A673 (cell line): ENCODE results near the gene FNBP1. TPM values are rescaled to one million over a fixed set of nuclear protein-coding genes. Genes with fewer than 3 reads are reported as not detected.
A peak's percentile ranks its signal among the peaks of the same experiment; 100 is the strongest.

Source experiments
- BruUV-seq: library from RNA; stranded (reverse); fragments of 400-500 nt; replicated peaks from 2 replicates; lab custom pipeline; 2021; lab: Mats Ljungman, UMichigan
- CTCF ChIA-PET: fragments of 300-600 bp; sonication (Branson Sonifier 250); formaldehyde crosslinking; loops from one replicate; lab custom pipeline; 2022; ENCODE audit warnings: antibody characterized with exemption; lab: Charles Lee
- POLR2A ChIA-PET: fragments of 300-600 bp; sonication (Branson Sonifier 250); formaldehyde crosslinking; loops from one replicate; lab custom pipeline; 2022; ENCODE audit warnings: antibody characterized with exemption; ENCODE audit not compliant: low non-redundant PET; lab: Charles Lee
- DNase-seq: peaks from one replicate; pipeline ENCODE4 v3.0.0-alpha.2; 2015; ENCODE audit warnings: low spot score
- H3K27ac ChIP-seq: fragments of 200-600 bp; sonication (generic); 2 replicates; pipeline ENCODE4 v1.5.1; 2016; ENCODE audit warnings: mixed run types, low read depth, mild to moderate bottlenecking, mixed read lengths, antibody characterized with exemption, low read length; ENCODE audit not compliant: poor library complexity, severe bottlenecking
- H3K27me3 ChIP-seq: fragments of 200-600 bp; sonication (generic); replicated peaks from 2 replicates; pipeline ENCODE4 v1.6.1; 2017; ENCODE audit warnings: mixed run types, low read depth, mild to moderate bottlenecking, mixed read lengths, antibody characterized with exemption, low read length; ENCODE audit not compliant: insufficient read depth, poor library complexity
- H3K36me3 ChIP-seq: fragments of 200-600 bp; sonication (generic); 2 replicates; pipeline ENCODE4 v1.6.1; 2016; ENCODE audit warnings: mixed run types, mild to moderate bottlenecking, mixed read lengths, antibody characterized with exemption, low read length; ENCODE audit not compliant: insufficient read depth, poor library complexity, severe bottlenecking
- H3K4me1 ChIP-seq: fragments of 200-600 bp; sonication (generic); 2 replicates; pipeline ENCODE4 v1.6.1; 2017; ENCODE audit warnings: mixed run types, mild to moderate bottlenecking, mixed read lengths, antibody characterized with exemption, low read length; ENCODE audit not compliant: insufficient read depth, poor library complexity, severe bottlenecking
- H3K4me3 ChIP-seq: fragments of 200-600 bp; sonication (generic); 2 replicates; pipeline ENCODE4 v1.5.1; 2016; ENCODE audit warnings: low read depth, mixed run types, mild to moderate bottlenecking, mixed read lengths, low read length; ENCODE audit not compliant: poor library complexity, severe bottlenecking
- H3K9me3 ChIP-seq: fragments of 200-600 bp; sonication (generic); 2 replicates; pipeline ENCODE4 v1.6.1; 2016; ENCODE audit warnings: mixed run types, low read depth, mild to moderate bottlenecking, mixed read lengths, antibody characterized with exemption, low read length; ENCODE audit not compliant: poor library complexity, severe bottlenecking
- EZH2 ChIP-seq: fragments of 200-600 bp; sonication (generic); IDR thresholded peaks from 2 replicates; pipeline ENCODE4 v1.6.1; 2017; ENCODE audit warnings: borderline replicate concordance, low read depth, mild to moderate bottlenecking, mixed read lengths, antibody characterized with exemption, low read length; ENCODE audit not compliant: poor library complexity, severe bottlenecking
- intact Hi-C: fragments of 100-400 bp; cut with micrococcal nuclease; formaldehyde crosslinking; loops from one replicate; pipeline ENCODE4 v1.10.0; 2022; ENCODE audit not compliant: unreplicated experiment
- total RNA-seq: library from RNA; stranded (reverse); gene quantifications from 2 replicates; pipeline ENCODE4 v1.2.3, GENCODE V29; 2021
- TF ChIP-seq, protein P1 (sequence below): fragments of 300-800, 200-600 bp; sonication (generic); conservative IDR thresholded peaks from 2 replicates; pipeline ENCODE4 v1.5.1; 2017; ENCODE audit warnings: low read depth, mild to moderate bottlenecking, antibody characterized with exemption, low read length, moderate library complexity, mixed read lengths

Gene FNBP1
- total RNA-seq, 1 experiment from 2014 or later: 200 TPM

DNA sequence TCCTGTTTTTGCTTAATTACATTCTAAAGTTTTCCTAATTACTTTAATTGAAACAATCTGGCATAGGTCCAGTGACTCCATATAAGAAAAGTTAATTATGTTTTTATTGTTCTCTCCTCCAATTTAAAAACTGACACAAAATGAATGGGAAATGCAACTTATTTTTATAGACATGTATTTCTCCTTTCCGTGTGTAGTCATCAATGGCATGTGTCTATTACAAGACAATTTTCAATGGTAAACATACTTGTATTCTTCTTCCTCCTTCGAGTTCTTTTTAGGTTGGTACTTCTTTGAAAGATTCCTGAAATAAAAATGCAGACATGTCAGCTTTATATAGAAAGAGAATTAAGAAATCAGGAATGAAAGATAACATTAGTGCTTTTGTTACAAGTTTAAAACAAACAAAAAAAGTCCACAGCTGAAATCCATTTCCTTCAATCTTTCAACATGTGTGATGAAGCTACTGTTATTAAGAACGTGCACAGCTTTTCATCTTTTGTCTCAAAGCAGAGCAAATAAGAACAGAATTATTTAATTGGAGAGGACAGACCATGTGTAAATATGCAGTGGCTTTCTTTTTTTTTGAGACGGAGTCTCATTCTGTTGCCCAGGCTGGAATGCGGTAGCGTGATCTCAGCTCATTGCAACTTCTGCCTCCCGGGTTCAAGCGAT lies 63.8 kb downstream of the FNBP1 start:
- Histone ChIP-seq H3K9me3 (no peaks in the 10 kb centered on the region), H3K4me3 (no peak overlapping the region), H3K4me1 (peaks cover 25% of the 10 kb centered on the region), H3K36me3 (peaks cover 40% of the 10 kb centered on the region), H3K27ac (no peak overlapping the region), H3K27me3 (no peaks in the 10 kb centered on the region)
- no peak for DNase-seq
- BruUV-seq: no TSS peak
- CTCF ChIA-PET: interaction anchor here (0.6 kb wide), 1 partner anchor 1082 kb away, joined by 4 read pairs; no protein-coding TSS in a partner anchor
- intact Hi-C loops: no loop called here
- TF ChIP-seq, protein P1, sequence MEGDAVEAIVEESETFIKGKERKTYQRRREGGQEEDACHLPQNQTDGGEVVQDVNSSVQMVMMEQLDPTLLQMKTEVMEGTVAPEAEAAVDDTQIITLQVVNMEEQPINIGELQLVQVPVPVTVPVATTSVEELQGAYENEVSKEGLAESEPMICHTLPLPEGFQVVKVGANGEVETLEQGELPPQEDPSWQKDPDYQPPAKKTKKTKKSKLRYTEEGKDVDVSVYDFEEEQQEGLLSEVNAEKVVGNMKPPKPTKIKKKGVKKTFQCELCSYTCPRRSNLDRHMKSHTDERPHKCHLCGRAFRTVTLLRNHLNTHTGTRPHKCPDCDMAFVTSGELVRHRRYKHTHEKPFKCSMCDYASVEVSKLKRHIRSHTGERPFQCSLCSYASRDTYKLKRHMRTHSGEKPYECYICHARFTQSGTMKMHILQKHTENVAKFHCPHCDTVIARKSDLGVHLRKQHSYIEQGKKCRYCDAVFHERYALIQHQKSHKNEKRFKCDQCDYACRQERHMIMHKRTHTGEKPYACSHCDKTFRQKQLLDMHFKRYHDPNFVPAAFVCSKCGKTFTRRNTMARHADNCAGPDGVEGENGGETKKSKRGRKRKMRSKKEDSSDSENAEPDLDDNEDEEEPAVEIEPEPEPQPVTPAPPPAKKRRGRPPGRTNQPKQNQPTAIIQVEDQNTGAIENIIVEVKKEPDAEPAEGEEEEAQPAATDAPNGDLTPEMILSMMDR: no peak
- TF ChIP-seq EZH2: no peak
- POLR2A ChIA-PET: no interaction called here

DNA sequence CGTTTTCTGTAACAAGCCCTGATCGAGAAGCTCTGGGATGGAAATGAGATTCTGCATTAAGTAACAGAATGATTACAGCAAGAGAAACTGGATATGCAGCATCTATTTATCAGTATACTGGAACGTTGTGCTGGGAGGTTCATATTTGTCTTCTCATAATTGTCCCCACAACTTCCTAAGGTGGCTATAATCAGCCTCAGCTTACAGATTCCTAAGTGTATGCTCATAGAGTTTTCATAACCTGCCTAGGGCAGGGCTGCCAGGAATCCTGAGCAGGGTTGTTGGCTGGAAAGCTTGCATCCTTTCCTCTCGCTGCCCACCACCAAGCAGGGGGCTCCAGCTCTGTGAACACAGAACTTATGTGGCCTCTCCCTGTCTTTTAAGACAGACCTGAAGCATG lies 70.2 kb downstream of the FNBP1 start:
- intact Hi-C loops: no loop called here
- POLR2A ChIA-PET: no interaction called here

DNA sequence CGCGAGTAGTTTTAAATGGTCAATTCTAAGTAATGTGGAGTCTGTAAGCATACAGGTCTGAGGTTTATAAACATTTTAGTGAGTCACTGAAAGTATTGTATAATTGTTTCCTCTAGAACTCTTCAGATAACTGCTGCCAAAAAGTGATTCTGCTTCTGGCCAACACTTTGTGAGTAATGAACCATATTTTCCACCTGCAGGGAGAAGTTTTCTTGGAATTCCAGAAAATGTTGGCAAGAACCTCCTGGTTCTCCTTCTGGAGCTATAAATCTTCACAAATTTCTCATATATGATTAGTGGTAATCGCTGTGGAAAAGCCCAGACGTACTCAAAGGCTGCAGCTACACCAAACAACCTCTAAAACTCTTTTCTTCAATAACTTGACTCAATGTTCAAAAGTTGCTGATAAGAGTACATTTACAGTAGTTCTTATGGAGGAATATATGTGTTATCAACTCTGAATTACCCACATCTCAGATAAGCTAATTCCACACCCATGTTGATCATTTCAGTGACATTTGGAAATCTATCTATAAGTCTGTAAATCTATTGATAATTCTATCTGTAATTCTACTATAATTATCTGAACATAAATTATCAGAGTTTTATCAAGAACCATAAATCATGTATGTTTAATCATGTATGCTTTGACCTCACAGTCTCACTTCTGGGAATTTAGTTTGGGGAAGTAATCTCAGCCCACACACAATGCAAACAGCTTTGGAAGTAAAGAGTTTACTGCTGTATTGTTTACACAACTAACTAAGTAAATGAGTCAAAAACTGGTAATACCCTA lies 74.1 kb downstream of the FNBP1 start:
- Histone ChIP-seq H3K4me3 (no peak overlapping the region), H3K27me3 (no peaks in the 10 kb centered on the region), H3K27ac (peak overlapping the region; percentile 100), H3K4me1 (peaks cover 68% of the 10 kb centered on the region), H3K9me3 (no peaks in the 10 kb centered on the region), H3K36me3 (peaks cover 18% of the 10 kb centered on the region)
- BruUV-seq: no TSS peak
- ChIA-PET CTCF (no interaction called here), POLR2A (interaction anchor here (0.6 to 0.7 kb wide), 2 partner anchors 32 to 90 kb away, joined by 3 to 4 read pairs; no protein-coding TSS in a partner anchor)
- DNase-seq: peak; percentile 84
- TF ChIP-seq EZH2: no peak
- TF ChIP-seq, protein P1: no peak
- intact Hi-C loops: loop anchor here (5.0 to 10.0 kb wide), 3 partner anchors 67 to 164 kb away; partner anchors contain the start of genes FNBP1 and TOR1B

More for the DNA sequence above, 70.2 kb downstream of the FNBP1 start:
- no peak for TF ChIP-seq EZH2
- TF ChIP-seq, protein P1: no peak
- Histone ChIP-seq H3K36me3 (peaks cover 41% of the 10 kb centered on the region), H3K9me3 (no peaks in the 10 kb centered on the region), H3K4me3 (no peak overlapping the region), H3K27me3 (no peaks in the 10 kb centered on the region), H3K27ac (peak overlapping the region; percentile 52), H3K4me1 (peaks cover 50% of the 10 kb centered on the region)
- no TSS peak for BruUV-seq
- no peak for DNase-seq
- CTCF ChIA-PET: interaction anchor here (0.6 kb wide), 1 partner anchor 20 kb away, joined by 8 read pairs; no protein-coding TSS in a partner anchor
